HTR-8/SVneo (cell line): Measurements from ENCODE around the gene TM9SF4.
"Not testable (repeated sequence)": the region's sequence is repeated elsewhere in the genome, so short reads cannot be mapped to it uniquely, and the experiment has no call there.

Experiments
- DNase-seq: peaks from one replicate; pipeline ENCODE4 v3.0.0; 2011; ENCODE audit warnings: low spot score, mixed read lengths; ENCODE audit not compliant: insufficient read length
- FAIRE-seq: peaks from 2 replicates; lab custom pipeline; 2011; peaks lifted over from hg19 to GRCh38; lab: Jason Lieb, UNC

TM9SF4 gene

GRCh38 chr20:32088759-32089158 is 20.8 kb upstream of the TM9SF4 start:
- DNase-seq (no peak), FAIRE-seq (no peak)

- no peak for FAIRE-seq
- no peak for DNase-seq
These were observed 19.7 kb upstream of the TM9SF4 start for GRCh38 chr20:32089637-32090362.

GRCh38 chr20:32091888-32092346 is 17.6 kb upstream of the TM9SF4 start:
- DNase-seq: peak; percentile 81
- FAIRE-seq: no peak

GRCh38 chr20:32098786-32099185 is 10.7 kb upstream of the TM9SF4 start:
- DNase-seq (no peak), FAIRE-seq (no peak)

GRCh38 chr20:32108814-32109391 is 611 bp upstream of the TM9SF4 start:
- DNase-seq: no peak
- FAIRE-seq: no peak

- FAIRE-seq: no peak
These were observed 725 bp downstream of the TM9SF4 start for GRCh38 chr20:32110173-32110704.

GRCh38 chr20:32110727-32111126 is 1.2 kb downstream of the TM9SF4 start:
- DNase-seq (no peak), FAIRE-seq (no peak)

More at GRCh38 chr20:32110173-32110704, 725 bp downstream of the TM9SF4 start:
- no peak for DNase-seq

- no peak for DNase-seq
- FAIRE-seq: no peak
These were observed 1.7 kb downstream of the TM9SF4 start for GRCh38 chr20:32111156-32111686.

- DNase-seq (no peak), FAIRE-seq (no peak)
These were observed 2.2 kb downstream of the TM9SF4 start for GRCh38 chr20:32111753-32112152.

- FAIRE-seq: no peak
- no peak for DNase-seq
These were observed 3.3 kb downstream of the TM9SF4 start for GRCh38 chr20:32112841-32113240.

- DNase-seq: no peak
- no peak for FAIRE-seq
These were observed 4.2 kb downstream of the TM9SF4 start for GRCh38 chr20:32113591-32114260.

- FAIRE-seq (no peak), DNase-seq (no peak)
These were observed 4.9 kb downstream of the TM9SF4 start for GRCh38 chr20:32114305-32114960.

- FAIRE-seq (no peak), DNase-seq (no peak)
These were observed 5.8 kb downstream of the TM9SF4 start for GRCh38 chr20:32115211-32115767.

GRCh38 chr20:32116079-32116521 is 6.6 kb downstream of the TM9SF4 start:
- FAIRE-seq: no peak
- no peak for DNase-seq

- not testable (repeated sequence) for FAIRE-seq
These were observed 7.3 kb downstream of the TM9SF4 start for GRCh38 chr20:32116796-32117195.

GRCh38 chr20:32118427-32118826 is 8.9 kb downstream of the TM9SF4 start:
- not testable (repeated sequence) for DNase-seq, FAIRE-seq

More at GRCh38 chr20:32116796-32117195, 7.3 kb downstream of the TM9SF4 start:
- DNase-seq: not testable (repeated sequence)

- FAIRE-seq (no peak), DNase-seq (no peak)
These were observed 10.2 kb downstream of the TM9SF4 start for GRCh38 chr20:32119734-32120133.

GRCh38 chr20:32121908-32122307 is 12.4 kb downstream of the TM9SF4 start:
- DNase-seq, FAIRE-seq: not testable (repeated sequence)

- DNase-seq (no peak), FAIRE-seq (no peak)
These were observed 13.6 kb downstream of the TM9SF4 start for GRCh38 chr20:32123088-32123487.
